Measurements from ENCODE around the gene F5. TPM values are rescaled to one million over a fixed set of nuclear protein-coding genes. Genes with fewer than 3 reads are reported as not detected.
A peak's percentile ranks its signal among the peaks of the same experiment; 100 is the strongest.

The F5 gene
- total RNA-seq, 4 donors from 2014 or later = 0.32 to 0.82 (median 0.37) TPM; not detected in 1

DNA sequence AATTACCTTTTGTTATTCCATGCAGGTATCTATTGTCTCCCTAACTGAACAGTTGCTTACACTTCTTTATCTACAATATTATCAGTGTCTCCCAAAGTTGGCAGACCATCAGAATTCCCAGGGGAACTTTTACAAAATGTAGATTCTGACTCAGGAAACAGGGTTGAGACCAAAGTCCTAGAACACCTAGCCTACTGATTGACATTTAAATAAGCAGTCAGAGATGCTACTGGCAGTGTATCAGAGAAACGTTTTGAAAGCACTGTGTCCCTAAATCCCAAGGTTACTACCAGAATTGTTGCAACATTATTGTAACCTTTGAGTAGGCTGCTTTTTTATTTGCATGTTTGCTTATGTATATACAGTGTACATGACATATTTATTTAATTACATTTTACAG is 1.8 kb upstream of the F5 start:
- H3K9me3 ChIP-seq = no peaks in the 10 kb centered on the region
- intact Hi-C loops (cut with DNase I; ENCODE audit: low total_unique reads) (no loop called here), in situ Hi-C loops (cut with MboI; ENCODE audit: low pct_ligation_motif_present in 1 of 4, low pct_unique_long_range_greater_than_20kb in 1 of 4, low sequenced_read_pairs in 3 of 4) (loop anchor here in 1 of 4 donors (25.0 kb wide), 1 partner anchor 224 kb away; no protein-coding TSS in a partner anchor)
- no peak overlapping the region for H3K4me3 ChIP-seq
- H3K36me3 ChIP-seq = no peaks in the 10 kb centered on the region
- peaks cover 6% of the 10 kb centered on the region for H3K27me3 ChIP-seq
- TF ChIP-seq CTCF (IDR thresholded peaks at IDR 0.05) (no peak), POLR2A (IDR thresholded peaks at IDR 0.05) (no peak), EP300 (IDR thresholded peaks at IDR 0.05; ENCODE audit: low read depth) (no peak), POLR2AphosphoS5 (IDR thresholded peaks at IDR 0.05) (no peak)
- DNase-seq = no peak
- no peak overlapping the region for H3K27ac ChIP-seq
- peaks cover 0 to 11% (median 4%) of the 10 kb centered on the region in 4 donors for H3K4me1 ChIP-seq
- WGBS, 2 donors (ENCODE audit: low coverage in 1 of 2) = 13 to 31% methylated on average over 1 of the region's 1 CpG

GRCh38 chr1:169586067-169586394 is 250 bp downstream of the F5 start:
- in situ Hi-C loops (cut with MboI; ENCODE audit: low pct_ligation_motif_present in 1 of 4, low pct_unique_long_range_greater_than_20kb in 1 of 4, low sequenced_read_pairs in 3 of 4) = loop anchor here in 1 of 4 donors (25.0 kb wide), 1 partner anchor 226 kb away; no protein-coding TSS in a partner anchor
- H3K27ac ChIP-seq = no peak overlapping the region
- peak overlapping the region in 2 of 4 donors; percentile 7 to 35 for H3K4me3 ChIP-seq

GRCh38 chr1:169585181-169585580 is 1.1 kb downstream of the F5 start:
- TF ChIP-seq POLR2A (IDR thresholded peaks at IDR 0.05) (no peak), EP300 (IDR thresholded peaks at IDR 0.05; ENCODE audit: low read depth) (no peak), CTCF (IDR thresholded peaks at IDR 0.05) (no peak), POLR2AphosphoS5 (IDR thresholded peaks at IDR 0.05) (no peak)
- H3K4me1 ChIP-seq = peaks cover 0 to 11% (median 4%) of the 10 kb centered on the region in 4 donors

More at GRCh38 chr1:169586067-169586394, 250 bp downstream of the F5 start:
- Histone ChIP-seq H3K9me3 (no peaks in the 10 kb centered on the region), H3K36me3 (no peaks in the 10 kb centered on the region), H3K4me1 (peaks cover 0 to 11% (median 4%) of the 10 kb centered on the region in 4 donors), H3K27me3 (peaks cover 10% of the 10 kb centered on the region)
- 14 to 17% methylated on average over 1 to 5 of the region's 5 CpGs for WGBS, 2 donors (ENCODE audit: low coverage in 1 of 2)
- TF ChIP-seq POLR2A (IDR thresholded peaks at IDR 0.05) (no peak), POLR2AphosphoS5 (IDR thresholded peaks at IDR 0.05) (no peak), EP300 (IDR thresholded peaks at IDR 0.05; ENCODE audit: low read depth) (no peak), CTCF (IDR thresholded peaks at IDR 0.05) (no peak)
- intact Hi-C loops (cut with DNase I; ENCODE audit: low total_unique reads) = no loop called here
- DNase-seq = no peak

DNA sequence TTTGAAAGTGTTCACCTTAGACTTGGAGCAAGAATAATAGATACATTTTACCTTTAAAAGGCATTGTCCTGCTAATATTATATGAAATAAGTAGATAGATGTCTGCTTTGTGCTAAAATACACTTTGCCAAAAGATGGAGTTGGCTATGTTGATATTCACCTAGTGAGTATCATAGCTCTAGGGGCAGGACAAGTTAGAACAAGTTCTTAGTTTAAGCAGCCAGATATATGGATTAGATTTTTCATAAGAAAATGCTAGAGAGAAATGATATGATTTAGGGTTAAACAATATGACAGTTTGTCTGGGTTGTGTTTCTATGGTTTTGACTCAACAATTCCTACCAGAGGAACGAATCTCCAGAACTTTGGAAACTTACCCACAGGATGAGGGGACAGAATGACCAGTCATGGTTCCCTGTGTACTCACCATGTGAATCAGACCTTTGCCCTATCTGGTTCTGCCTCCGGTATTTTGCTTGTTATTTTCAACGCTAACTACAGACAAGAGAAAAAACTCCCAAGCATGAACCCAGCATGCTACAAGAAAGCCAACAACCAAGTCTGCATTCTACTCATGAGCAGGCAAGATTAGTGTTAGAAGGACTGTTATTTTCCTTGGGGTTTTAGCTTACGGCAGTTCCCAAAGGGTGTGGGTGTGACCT is 1.7 kb downstream of the F5 start:
- Histone ChIP-seq H3K4me3 (no peak overlapping the region), H3K36me3 (no peaks in the 10 kb centered on the region), H3K27me3 (peaks cover 10% of the 10 kb centered on the region), H3K4me1 (peaks cover 0 to 11% (median 4%) of the 10 kb centered on the region in 4 donors), H3K27ac (no peak overlapping the region), H3K9me3 (no peaks in the 10 kb centered on the region)
- in situ Hi-C loops (cut with MboI; ENCODE audit: low pct_ligation_motif_present in 1 of 4, low pct_unique_long_range_greater_than_20kb in 1 of 4, low sequenced_read_pairs in 3 of 4) = loop anchor here in 1 of 4 donors (25.0 kb wide), 1 partner anchor 228 kb away; no protein-coding TSS in a partner anchor
- no peak for TF ChIP-seq POLR2AphosphoS5 (IDR thresholded peaks at IDR 0.05)
- TF ChIP-seq EP300 (IDR thresholded peaks at IDR 0.05; ENCODE audit: low read depth) = no peak
- no peak for TF ChIP-seq POLR2A (IDR thresholded peaks at IDR 0.05)
- TF ChIP-seq CTCF (IDR thresholded peaks at IDR 0.05) = no peak
- 33 to 47% methylated on average over 1 to 4 of the region's 4 CpGs for WGBS, 2 donors (ENCODE audit: low coverage in 1 of 2)
- intact Hi-C loops (cut with DNase I; ENCODE audit: low total_unique reads) = no loop called here
- DNase-seq = no peak

More at GRCh38 chr1:169585181-169585580, 1.1 kb downstream of the F5 start:
- H3K27me3 ChIP-seq = peaks cover 10% of the 10 kb centered on the region
- intact Hi-C loops (cut with DNase I; ENCODE audit: low total_unique reads) (no loop called here), in situ Hi-C loops (cut with MboI; ENCODE audit: low pct_ligation_motif_present in 1 of 4, low pct_unique_long_range_greater_than_20kb in 1 of 4, low sequenced_read_pairs in 3 of 4) (loop anchor here in 1 of 4 donors (25.0 kb wide), 1 partner anchor 227 kb away; no protein-coding TSS in a partner anchor)
- H3K9me3 ChIP-seq = no peaks in the 10 kb centered on the region
- H3K36me3 ChIP-seq = no peaks in the 10 kb centered on the region
- no peak overlapping the region for H3K27ac ChIP-seq
- DNase-seq = no peak
- no peak overlapping the region for H3K4me3 ChIP-seq
